MV-4-11 (cell line): ENCODE results near the gene PLEKHB1.

Experiments used
- DNase-seq: peaks from one replicate; lab custom pipeline; 2025; lab: John Stamatoyannopoulos, UW

The PLEKHB1 gene

GRCh38 chr11:73680687-73681086 is 34.3 kb downstream of the PLEKHB1 start:
- no peak for DNase-seq

GRCh38 chr11:73693899-73694525 is 47.6 kb downstream of the PLEKHB1 start:
- no peak for DNase-seq

- DNase-seq: no peak
These were observed 58.7 kb downstream of the PLEKHB1 start for GRCh38 chr11:73705053-73705452.

GRCh38 chr11:73710964-73711363 is 64.6 kb downstream of the PLEKHB1 start:
- no peak for DNase-seq
